H1 (cell line): Measurements from ENCODE around the gene INPP5A. TPM values are rescaled to one million over a fixed set of nuclear protein-coding genes. Genes with fewer than 3 reads are reported as not detected.
A peak's percentile ranks its signal among the peaks of the same experiment; 100 is the strongest.

Experiments used
- CTCF ChIA-PET: fragments of 300-600 bp; sonication (Branson Sonifier 250); formaldehyde crosslinking; loops from one replicate; lab custom pipeline; 2021; ENCODE audit not compliant: partially characterized antibody; lab: Charles Lee
- POLR2A ChIA-PET: fragments of 300-600 bp; sonication (Branson Sonifier 250); formaldehyde crosslinking; loops from one replicate; lab custom pipeline; 2021; ENCODE audit warnings: inconsistent platforms; ENCODE audit not compliant: partially characterized antibody; lab: Charles Lee
- DNase-seq, 2 experiments: peaks; one replicate each; pipeline versions ENCODE4 v3.0.0 to v3.0.0-alpha.2; 2010 to 2022; ENCODE audit warnings: low spot score in 2 of 2, low read depth in 1 of 2, mixed read lengths in 1 of 2
- FAIRE-seq: peaks from 2 replicates; lab custom pipeline; 2011; peaks lifted over from hg19 to GRCh38; lab: Jason Lieb, UNC
- H2AFZ ChIP-seq: 2 replicates; pipeline ENCODE4 v1.8.1; 2012; ENCODE audit warnings: low read length, inconsistent platforms
- H2AK5ac ChIP-seq: 2 replicates; pipeline ENCODE4 v1.6.1; 2013; ENCODE audit warnings: low read depth, low read length
- H2BK120ac ChIP-seq: replicated peaks from 2 replicates; pipeline ENCODE3; 2013; ENCODE audit warnings: low read depth, low read length, inconsistent platforms
- H2BK12ac ChIP-seq: 2 replicates; pipeline ENCODE4 v1.6.1; 2013; ENCODE audit warnings: low read depth, low read length
- H2BK15ac ChIP-seq: 2 replicates; pipeline ENCODE4 v1.6.1; 2013; ENCODE audit warnings: low read length
- H2BK20ac ChIP-seq: 2 replicates; pipeline ENCODE4 v1.6.1; 2013; ENCODE audit warnings: low read length
- H2BK5ac ChIP-seq: 2 replicates; pipeline ENCODE4 v1.6.1; 2013; ENCODE audit warnings: low read depth, low read length
- H3K14ac ChIP-seq: 2 replicates; pipeline ENCODE4 v1.6.1; 2013; ENCODE audit warnings: inconsistent platforms; ENCODE audit not compliant: insufficient read length
- H3K18ac ChIP-seq: 2 replicates; pipeline ENCODE4 v1.6.1; 2013; ENCODE audit warnings: low read length; ENCODE audit errors: extremely low read depth
- H3K23ac ChIP-seq: 2 replicates; pipeline ENCODE4 v1.6.1; 2013; ENCODE audit warnings: inconsistent platforms; ENCODE audit not compliant: insufficient read length
- H3K23me2 ChIP-seq: 2 replicates; pipeline ENCODE4 v1.6.1; 2013; ENCODE audit warnings: low read depth, low read length
- H3K27ac ChIP-seq: 2 replicates; pipeline ENCODE4 v1.6.1; 2011; ENCODE audit warnings: low read depth, low read length, inconsistent platforms
- H3K27me3 ChIP-seq, 4 experiments: replicated peaks in 1 of 4; 1 replicate in 1 of 4; 2 replicates in 3 of 4; pipeline versions ENCODE4 v1.6.1 to v1.8.1; 2011 to 2013; ENCODE audit warnings: low read length in 3 of 4, mild to moderate bottlenecking in 3 of 4, inconsistent platforms in 2 of 4, mixed read lengths in 2 of 4, moderate library complexity in 1 of 4; ENCODE audit not compliant: control insufficient read depth in 3 of 4, insufficient read depth in 3 of 4; ENCODE audit errors: extremely low read depth in 1 of 4
- H3K36me3 ChIP-seq, 4 experiments: 2 replicates each; pipeline versions ENCODE4 v1.6.1 to v1.8.1; 2011 to 2013; ENCODE audit warnings: mild to moderate bottlenecking in 4 of 4, low read length in 3 of 4, moderate library complexity in 2 of 4, control low read depth in 1 of 4, inconsistent platforms in 1 of 4; ENCODE audit not compliant: insufficient read depth in 4 of 4, control insufficient read depth in 2 of 4
- H3K4ac ChIP-seq: replicated peaks from 2 replicates; pipeline ENCODE3; 2013; ENCODE audit warnings: low read length, low read depth, mixed read lengths, inconsistent platforms; ENCODE audit not compliant: insufficient read length
- H3K4me1 ChIP-seq, 4 experiments: replicated peaks in 1 of 4; 1 replicate in 1 of 4; 2 replicates in 3 of 4; pipeline versions ENCODE4 v1.6.1 to v1.8.1; 2011 to 2013; ENCODE audit warnings: low read length in 3 of 4, inconsistent platforms in 2 of 4, mixed read lengths in 1 of 4; ENCODE audit not compliant: insufficient read depth in 4 of 4, control insufficient read depth in 3 of 4
- H3K4me2 ChIP-seq, 2 experiments: 2 replicates each; pipeline versions ENCODE4 v1.6.1 to v1.8.1; 2011 to 2013; ENCODE audit warnings: low read depth in 2 of 2, low read length in 2 of 2, control low read depth in 1 of 2, inconsistent platforms in 1 of 2, mild to moderate bottlenecking in 1 of 2; ENCODE audit not compliant: insufficient read depth in 1 of 2
- H3K4me3 ChIP-seq, 4 experiments: fragments of 200-600, 300-600 bp in 1 of 4; sonication (generic), shearing (Covaris generic), sonication (Bioruptor Twin) in 1 of 4; 2 replicates each; pipeline versions ENCODE4 v1.5.1 to v1.8.1; 2011 to 2016; ENCODE audit warnings: low read length in 4 of 4, low read depth in 3 of 4, control low read depth in 2 of 4, inconsistent platforms in 2 of 4, mild to moderate bottlenecking in 2 of 4, mixed read lengths in 1 of 4, moderate library complexity in 1 of 4; ENCODE audit not compliant: insufficient read depth in 2 of 4; ENCODE audit errors: extremely low read depth in 1 of 4
- H3K56ac ChIP-seq: replicated peaks from 2 replicates; pipeline ENCODE3; 2013; ENCODE audit warnings: low read depth, mild to moderate bottlenecking, mixed read lengths, low read length, inconsistent platforms; ENCODE audit not compliant: insufficient read length
- H3K79me1 ChIP-seq: 2 replicates; pipeline ENCODE4 v1.6.1; 2013; ENCODE audit warnings: low read depth, low read length, control low read depth
- H3K79me2 ChIP-seq, 2 experiments: 2 replicates each; pipeline versions ENCODE4 v1.6.1 to v1.8.1; 2012 to 2013; ENCODE audit warnings: low read length in 2 of 2, mild to moderate bottlenecking in 2 of 2, inconsistent platforms in 1 of 2; ENCODE audit not compliant: insufficient read depth in 2 of 2, control insufficient read depth in 1 of 2
- H3K9ac ChIP-seq, 4 experiments: replicated peaks in 1 of 4; 1 replicate in 1 of 4; 2 replicates in 3 of 4; pipeline versions ENCODE4 v1.6.1 to v1.8.1; 2011 to 2013; ENCODE audit warnings: low read depth in 3 of 4, low read length in 3 of 4, control low read depth in 2 of 4, mild to moderate bottlenecking in 2 of 4, moderate library complexity in 2 of 4, inconsistent platforms in 1 of 4; ENCODE audit errors: extremely low read depth in 1 of 4
- H3K9me3 ChIP-seq, 2 experiments: 2 replicates each; pipeline versions ENCODE4 v1.6.1 to v1.8.1; 2012 to 2013; ENCODE audit warnings: mild to moderate bottlenecking in 2 of 2, moderate library complexity in 2 of 2, control low read depth in 1 of 2, inconsistent platforms in 1 of 2, low read depth in 1 of 2, low read length in 1 of 2, mixed read lengths in 1 of 2; ENCODE audit not compliant: insufficient read depth in 2 of 2
- H4K20me1 ChIP-seq, 2 experiments: replicated peaks in 1 of 2; 2 replicates each; pipeline versions ENCODE3 to v1.8.1; 2011 to 2013; ENCODE audit warnings: inconsistent platforms in 2 of 2, low read length in 2 of 2, mild to moderate bottlenecking in 1 of 2; ENCODE audit not compliant: insufficient read depth in 2 of 2, control insufficient read depth in 1 of 2
- H4K5ac ChIP-seq: 2 replicates; pipeline ENCODE4 v1.6.1; 2013; ENCODE audit warnings: low read length, low read depth, mixed read lengths, inconsistent platforms; ENCODE audit not compliant: insufficient read length
- H4K8ac ChIP-seq: 2 replicates; pipeline ENCODE4 v1.8.0; 2013; ENCODE audit warnings: mild to moderate bottlenecking, moderate library complexity, low read length, inconsistent platforms; ENCODE audit not compliant: insufficient read depth; ENCODE audit errors: extremely low read depth
- H4K91ac ChIP-seq: replicated peaks from 2 replicates; pipeline ENCODE3; 2013; ENCODE audit warnings: low read length, mixed read lengths, inconsistent platforms; ENCODE audit not compliant: insufficient read length
- BRCA1 ChIP-seq: IDR thresholded peaks from 2 replicates; pipeline ENCODE4 v1.6.1; 2012; ENCODE audit warnings: low read depth, low read length, improper control_type of control experiment
- CHD1 ChIP-seq: IDR thresholded peaks from 2 replicates; pipeline ENCODE4 v1.6.1; 2012; ENCODE audit warnings: low read depth, low read length, improper control_type of control experiment
- CTBP2 ChIP-seq: IDR thresholded peaks from 2 replicates; pipeline ENCODE4 v1.7.0; 2011; ENCODE audit warnings: borderline replicate concordance, mild to moderate bottlenecking, moderate library complexity, mixed read lengths, low read length; ENCODE audit not compliant: insufficient read depth, insufficient read length
- NRF1 ChIP-seq: IDR thresholded peaks from 2 replicates; pipeline ENCODE4 v1.6.1; 2011; ENCODE audit warnings: mild to moderate bottlenecking, low read depth, low read length, improper control_type of control experiment
- PHF8 ChIP-seq: fragments of 200-600 bp; sonication (generic); conservative IDR thresholded peaks from 2 replicates; pipeline ENCODE4 v1.7.1; 2012; ENCODE audit warnings: low read depth, mild to moderate bottlenecking, inconsistent platforms, low read length, moderate library complexity
- SRF ChIP-seq: IDR thresholded peaks from 2 replicates; pipeline ENCODE4 v1.6.1; 2011; ENCODE audit warnings: mild to moderate bottlenecking, low read depth, low read length, moderate library complexity
- USF2 ChIP-seq: IDR thresholded peaks from 2 replicates; pipeline ENCODE4 v1.6.1; 2011; ENCODE audit warnings: low read length, improper control_type of control experiment
- WGBS, 2 experiments: shearing (Covaris generic) in 1 of 2; methylation state at CpG; one replicate each; pipeline versions ENCODE4 v1.1.6 to v1.1.7; 2013 to 2015; ENCODE audit warnings: low lambda C conversion rate in 2 of 2, mixed read lengths in 2 of 2, inconsistent platforms in 1 of 2, low coverage in 1 of 2, missing lambda C conversion rate in 1 of 2; ENCODE audit not compliant: insufficient replicate concordance in 2 of 2, insufficient coverage in 1 of 2, insufficient read length in 1 of 2; ENCODE audit errors: extremely low coverage in 1 of 2, missing lambda C conversion rate in 1 of 2; 5-methylcytosine and 5-hydroxymethylcytosine counted together
- polyA plus RNA-seq, 7 experiments: library from polyadenylated mRNA; depleted of rRNA in 3 of 7; stranded (reverse) in 5 of 7; unstranded in 2 of 7; fragments of >200 nt in 5 of 7; fragments of 200-250 nt in 2 of 7; gene quantifications; 1 replicate in 5 of 7; 2 replicates in 1 of 7; 4 replicates in 1 of 7; pipeline versions ENCODE4 v1.2.1 to v1.2.3, GENCODE V29; 2011 to 2013; ENCODE audit warnings: missing spikeins in 2 of 7, mixed read lengths in 2 of 7
- total RNA-seq: library from RNA; stranded (reverse); fragmentation: NEBNext Ultra II Directional; extraction: Animal tissue kit (Norgen Biotek cat#: 25700); gene quantifications from 2 replicates; pipeline ENCODE4 v1.2.1, GENCODE V29; 2021

INPP5A gene
- total and polyA plus RNA-seq, 2 of the 8 experiments (the other 6 are each of a cell fraction or from before 2014, with no cell fraction given), result 19.7 to 27.5 TPM

DNA sequence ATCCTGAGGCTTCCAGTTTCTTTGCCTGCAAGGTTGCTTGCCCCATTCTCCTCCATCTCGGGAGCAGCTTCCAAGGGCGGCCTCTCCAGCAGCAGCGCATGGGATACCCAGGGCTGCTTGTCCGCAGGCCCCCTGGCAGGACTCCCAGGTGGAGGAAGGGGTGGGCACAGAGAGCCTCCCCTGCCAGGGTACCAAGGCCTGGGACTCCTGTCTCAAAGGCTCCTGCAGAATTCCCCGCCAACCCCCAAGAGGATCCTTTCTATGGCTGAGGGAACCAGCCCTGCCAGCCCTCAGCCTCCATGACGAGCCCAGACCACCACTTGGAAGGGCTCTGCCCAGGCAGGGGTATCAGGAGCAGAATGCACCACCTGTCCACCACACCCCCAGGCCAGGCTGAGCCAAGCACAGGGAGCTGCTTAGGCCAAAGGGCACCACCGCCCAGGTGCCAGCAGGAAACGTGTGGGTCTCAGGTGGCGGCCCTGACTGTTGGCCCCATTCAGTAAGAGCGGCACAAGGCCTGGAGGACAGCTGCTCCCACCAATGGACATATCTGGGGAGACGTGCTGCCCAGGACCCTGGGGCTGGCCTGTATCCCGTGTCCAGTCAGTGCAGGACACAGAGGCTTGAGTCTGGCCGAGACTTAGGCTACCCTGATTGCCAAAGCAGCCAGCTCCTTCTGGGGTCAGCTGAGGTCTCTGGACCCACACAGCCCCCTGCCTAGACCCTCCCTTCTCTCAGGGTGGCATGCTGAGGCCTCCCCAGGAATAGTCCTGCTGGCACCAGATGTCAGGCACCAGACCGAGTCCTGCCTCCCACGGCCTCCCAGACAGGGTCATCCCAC, 33.8 kb upstream of the INPP5A start:
- Histone ChIP-seq H4K8ac (0 out of 2 replicates have a peak overlapping the region, but pooled peaks have one; percentile 68), H3K4me2 (no peak overlapping the region), H3K27ac (no peak overlapping the region), H3K23ac (no peak overlapping the region), H2BK20ac (no peak overlapping the region), H3K4ac (no peak overlapping the region), H2AFZ (no peak overlapping the region), H3K79me2 (no peaks in the 10 kb centered on the region), H3K36me3 (no peaks in the 10 kb centered on the region), H4K20me1 (peaks cover 1 to 2% of the 10 kb centered on the region in 2 experiments), H3K27me3 (no peaks in the 10 kb centered on the region; a peak in 1 of 7 replicates), H2BK120ac (no peak overlapping the region), H3K79me1 (no peaks in the 10 kb centered on the region), H3K56ac (no peak overlapping the region), H3K9me3 (no peaks in the 10 kb centered on the region), H3K4me3 (no peak overlapping the region), H4K91ac (no peak overlapping the region), H2BK12ac (no peak overlapping the region), H2AK5ac (no peak overlapping the region), H3K23me2 (no peaks in the 10 kb centered on the region), H3K9ac (no peak overlapping the region), H3K4me1 (no peaks in the 10 kb centered on the region), H4K5ac (no peak overlapping the region), H2BK5ac (no peak overlapping the region), H2BK15ac (no peak overlapping the region), H3K14ac (no peak overlapping the region), H3K18ac (no peak overlapping the region)
- no peak for TF ChIP-seq BRCA1
- no peak for TF ChIP-seq PHF8
- no peak for TF ChIP-seq CTBP2
- no peak for TF ChIP-seq SRF
- no peak for TF ChIP-seq USF2
- TF ChIP-seq NRF1, result no peak
- TF ChIP-seq CHD1, result no peak
- CTCF ChIA-PET, result interaction anchor here (1.3 to 1.8 kb wide), 2 partner anchors 12 to 50 kb away, joined by 3 to 5 read pairs; no protein-coding TSS in a partner anchor
- FAIRE-seq (no peak), DNase-seq (no peak)
- 82% methylated on average over 15 of the region's 15 CpGs; no CpG with 5 or more reads in 1 of the 2 experiments for WGBS, 2 experiments
- POLR2A ChIA-PET, result no interaction called here
